ENCODE data around the gene ERCC6L2.

DNA sequence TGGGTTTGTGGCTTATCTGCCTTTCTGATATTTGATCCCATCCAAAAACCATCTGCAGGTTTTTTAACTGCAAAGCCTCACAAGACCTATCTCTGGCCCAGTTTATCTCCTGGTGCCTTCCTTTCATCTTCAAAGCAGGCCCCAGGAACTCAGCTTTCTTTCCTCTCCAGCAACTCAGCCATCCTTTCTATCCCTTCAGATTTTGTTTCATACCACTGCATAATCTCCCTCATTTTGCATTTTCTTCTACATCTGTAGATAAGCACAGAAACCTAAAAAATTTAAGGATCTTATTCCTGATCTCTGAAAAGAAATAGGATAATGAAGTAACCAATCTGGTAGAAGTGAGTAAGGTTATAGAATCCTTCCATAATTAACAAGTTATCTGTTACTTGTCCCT is 19.5 kb upstream of the ERCC6L2 start:
- TF ChIP-seq, protein P1, sequence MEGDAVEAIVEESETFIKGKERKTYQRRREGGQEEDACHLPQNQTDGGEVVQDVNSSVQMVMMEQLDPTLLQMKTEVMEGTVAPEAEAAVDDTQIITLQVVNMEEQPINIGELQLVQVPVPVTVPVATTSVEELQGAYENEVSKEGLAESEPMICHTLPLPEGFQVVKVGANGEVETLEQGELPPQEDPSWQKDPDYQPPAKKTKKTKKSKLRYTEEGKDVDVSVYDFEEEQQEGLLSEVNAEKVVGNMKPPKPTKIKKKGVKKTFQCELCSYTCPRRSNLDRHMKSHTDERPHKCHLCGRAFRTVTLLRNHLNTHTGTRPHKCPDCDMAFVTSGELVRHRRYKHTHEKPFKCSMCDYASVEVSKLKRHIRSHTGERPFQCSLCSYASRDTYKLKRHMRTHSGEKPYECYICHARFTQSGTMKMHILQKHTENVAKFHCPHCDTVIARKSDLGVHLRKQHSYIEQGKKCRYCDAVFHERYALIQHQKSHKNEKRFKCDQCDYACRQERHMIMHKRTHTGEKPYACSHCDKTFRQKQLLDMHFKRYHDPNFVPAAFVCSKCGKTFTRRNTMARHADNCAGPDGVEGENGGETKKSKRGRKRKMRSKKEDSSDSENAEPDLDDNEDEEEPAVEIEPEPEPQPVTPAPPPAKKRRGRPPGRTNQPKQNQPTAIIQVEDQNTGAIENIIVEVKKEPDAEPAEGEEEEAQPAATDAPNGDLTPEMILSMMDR (IDR thresholded peaks at IDR 0.05) = no peak
- TF ChIP-seq EZH2 (IDR thresholded peaks at IDR 0.05) (no peak), EZH2phosphoT487 (IDR thresholded peaks at IDR 0.05) (no peak)

Data from neural progenitor cell (in vitro differentiated cells).